ENCODE measurements around the gene BCHE.

GRCh38 chr3:165803471-165803870 lies 33.8 kb downstream of the BCHE start:
- TF ChIP-seq, protein P1, sequence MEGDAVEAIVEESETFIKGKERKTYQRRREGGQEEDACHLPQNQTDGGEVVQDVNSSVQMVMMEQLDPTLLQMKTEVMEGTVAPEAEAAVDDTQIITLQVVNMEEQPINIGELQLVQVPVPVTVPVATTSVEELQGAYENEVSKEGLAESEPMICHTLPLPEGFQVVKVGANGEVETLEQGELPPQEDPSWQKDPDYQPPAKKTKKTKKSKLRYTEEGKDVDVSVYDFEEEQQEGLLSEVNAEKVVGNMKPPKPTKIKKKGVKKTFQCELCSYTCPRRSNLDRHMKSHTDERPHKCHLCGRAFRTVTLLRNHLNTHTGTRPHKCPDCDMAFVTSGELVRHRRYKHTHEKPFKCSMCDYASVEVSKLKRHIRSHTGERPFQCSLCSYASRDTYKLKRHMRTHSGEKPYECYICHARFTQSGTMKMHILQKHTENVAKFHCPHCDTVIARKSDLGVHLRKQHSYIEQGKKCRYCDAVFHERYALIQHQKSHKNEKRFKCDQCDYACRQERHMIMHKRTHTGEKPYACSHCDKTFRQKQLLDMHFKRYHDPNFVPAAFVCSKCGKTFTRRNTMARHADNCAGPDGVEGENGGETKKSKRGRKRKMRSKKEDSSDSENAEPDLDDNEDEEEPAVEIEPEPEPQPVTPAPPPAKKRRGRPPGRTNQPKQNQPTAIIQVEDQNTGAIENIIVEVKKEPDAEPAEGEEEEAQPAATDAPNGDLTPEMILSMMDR (IDR thresholded peaks at IDR 0.05), result no peak
- no peak for TF ChIP-seq POLR2A (IDR thresholded peaks at IDR 0.05)
